ENCODE data around the gene FBXO41. TPM values are rescaled to one million over a fixed set of nuclear protein-coding genes. Genes with fewer than 3 reads are reported as not detected.

FBXO41 gene
- total and polyA plus RNA-seq, 9 of the 15 experiments (the other 6 are each of a cell fraction or from before 2014, with no cell fraction given): 0.21 to 8.2 (median 3.5) TPM

DNA sequence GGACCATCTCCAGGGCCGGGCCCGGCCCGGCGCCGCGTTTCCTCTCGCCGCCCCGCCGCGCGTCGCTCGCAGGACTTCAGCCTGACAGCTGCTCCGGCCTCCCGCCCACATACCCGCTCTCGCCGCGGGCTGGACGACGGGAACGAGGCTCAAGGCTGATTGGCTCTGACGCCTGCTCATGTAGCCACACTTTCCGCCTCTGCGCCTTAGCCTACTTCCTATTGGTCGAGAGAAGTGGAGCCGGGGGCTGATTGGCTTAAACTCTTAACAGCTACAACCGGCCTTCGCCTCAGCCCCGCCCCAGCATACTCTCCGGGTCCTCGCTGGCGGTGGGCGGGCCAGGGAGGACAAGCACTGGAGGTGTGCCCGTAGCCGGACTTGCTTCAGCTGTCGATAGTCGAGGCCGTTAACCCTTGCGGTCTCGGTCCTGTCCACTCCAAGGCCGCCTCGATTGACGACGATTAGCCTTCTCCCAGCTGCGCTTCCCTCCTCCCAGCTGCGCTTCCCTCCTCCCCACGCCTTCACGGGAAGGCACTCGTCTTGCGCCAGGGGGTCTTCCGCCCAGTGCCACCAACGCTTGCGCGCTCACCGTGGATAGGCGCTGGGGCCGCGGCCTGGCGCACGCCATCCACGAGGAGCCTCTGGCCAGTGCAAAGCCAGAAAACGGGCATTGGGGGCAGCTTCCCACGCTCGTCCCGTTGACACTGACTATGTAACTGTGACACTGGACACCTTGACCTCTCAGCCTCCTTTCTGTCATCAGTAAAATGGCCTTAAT is 50.9 kb downstream of the FBXO41 start, which contains the start of gene PRADC1 (continued):
- TF ChIP-seq, protein P1, sequence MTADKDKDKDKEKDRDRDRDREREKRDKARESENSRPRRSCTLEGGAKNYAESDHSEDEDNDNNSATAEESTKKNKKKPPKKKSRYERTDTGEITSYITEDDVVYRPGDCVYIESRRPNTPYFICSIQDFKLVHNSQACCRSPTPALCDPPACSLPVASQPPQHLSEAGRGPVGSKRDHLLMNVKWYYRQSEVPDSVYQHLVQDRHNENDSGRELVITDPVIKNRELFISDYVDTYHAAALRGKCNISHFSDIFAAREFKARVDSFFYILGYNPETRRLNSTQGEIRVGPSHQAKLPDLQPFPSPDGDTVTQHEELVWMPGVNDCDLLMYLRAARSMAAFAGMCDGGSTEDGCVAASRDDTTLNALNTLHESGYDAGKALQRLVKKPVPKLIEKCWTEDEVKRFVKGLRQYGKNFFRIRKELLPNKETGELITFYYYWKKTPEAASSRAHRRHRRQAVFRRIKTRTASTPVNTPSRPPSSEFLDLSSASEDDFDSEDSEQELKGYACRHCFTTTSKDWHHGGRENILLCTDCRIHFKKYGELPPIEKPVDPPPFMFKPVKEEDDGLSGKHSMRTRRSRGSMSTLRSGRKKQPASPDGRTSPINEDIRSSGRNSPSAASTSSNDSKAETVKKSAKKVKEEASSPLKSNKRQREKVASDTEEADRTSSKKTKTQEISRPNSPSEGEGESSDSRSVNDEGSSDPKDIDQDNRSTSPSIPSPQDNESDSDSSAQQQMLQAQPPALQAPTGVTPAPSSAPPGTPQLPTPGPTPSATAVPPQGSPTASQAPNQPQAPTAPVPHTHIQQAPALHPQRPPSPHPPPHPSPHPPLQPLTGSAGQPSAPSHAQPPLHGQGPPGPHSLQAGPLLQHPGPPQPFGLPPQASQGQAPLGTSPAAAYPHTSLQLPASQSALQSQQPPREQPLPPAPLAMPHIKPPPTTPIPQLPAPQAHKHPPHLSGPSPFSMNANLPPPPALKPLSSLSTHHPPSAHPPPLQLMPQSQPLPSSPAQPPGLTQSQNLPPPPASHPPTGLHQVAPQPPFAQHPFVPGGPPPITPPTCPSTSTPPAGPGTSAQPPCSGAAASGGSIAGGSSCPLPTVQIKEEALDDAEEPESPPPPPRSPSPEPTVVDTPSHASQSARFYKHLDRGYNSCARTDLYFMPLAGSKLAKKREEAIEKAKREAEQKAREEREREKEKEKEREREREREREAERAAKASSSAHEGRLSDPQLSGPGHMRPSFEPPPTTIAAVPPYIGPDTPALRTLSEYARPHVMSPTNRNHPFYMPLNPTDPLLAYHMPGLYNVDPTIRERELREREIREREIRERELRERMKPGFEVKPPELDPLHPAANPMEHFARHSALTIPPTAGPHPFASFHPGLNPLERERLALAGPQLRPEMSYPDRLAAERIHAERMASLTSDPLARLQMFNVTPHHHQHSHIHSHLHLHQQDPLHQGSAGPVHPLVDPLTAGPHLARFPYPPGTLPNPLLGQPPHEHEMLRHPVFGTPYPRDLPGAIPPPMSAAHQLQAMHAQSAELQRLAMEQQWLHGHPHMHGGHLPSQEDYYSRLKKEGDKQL (CRISPR knock-in tag; IDR thresholded peaks at IDR 0.05; ENCODE audit: borderline replicate concordance): no peak
- TF ChIP-seq GABPA (tag; conservative IDR thresholded peaks at IDR 0.05; ENCODE audit: low read depth): no peak
- TF ChIP-seq CTBP1 (IDR thresholded peaks at IDR 0.05; ENCODE audit: borderline replicate concordance): no peak; the same call in 1 of the 2 replicates
- no peak for TF ChIP-seq GABPB2 (CRISPR knock-in tag; conservative IDR thresholded peaks at IDR 0.05)
- no peak for TF ChIP-seq SRSF9 (IDR thresholded peaks at IDR 0.05; ENCODE audit: borderline replicate concordance, low read depth, low read length)
- TF ChIP-seq, protein P2, sequence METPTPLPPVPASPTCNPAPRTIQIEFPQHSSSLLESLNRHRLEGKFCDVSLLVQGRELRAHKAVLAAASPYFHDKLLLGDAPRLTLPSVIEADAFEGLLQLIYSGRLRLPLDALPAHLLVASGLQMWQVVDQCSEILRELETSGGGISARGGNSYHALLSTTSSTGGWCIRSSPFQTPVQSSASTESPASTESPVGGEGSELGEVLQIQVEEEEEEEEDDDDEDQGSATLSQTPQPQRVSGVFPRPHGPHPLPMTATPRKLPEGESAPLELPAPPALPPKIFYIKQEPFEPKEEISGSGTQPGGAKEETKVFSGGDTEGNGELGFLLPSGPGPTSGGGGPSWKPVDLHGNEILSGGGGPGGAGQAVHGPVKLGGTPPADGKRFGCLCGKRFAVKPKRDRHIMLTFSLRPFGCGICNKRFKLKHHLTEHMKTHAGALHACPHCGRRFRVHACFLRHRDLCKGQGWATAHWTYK (CRISPR knock-in tag; IDR thresholded peaks at IDR 0.05): no peak
- no peak for TF ChIP-seq OTX1 (CRISPR knock-in tag; IDR thresholded peaks at IDR 0.05)
- TF ChIP-seq, protein P3, sequence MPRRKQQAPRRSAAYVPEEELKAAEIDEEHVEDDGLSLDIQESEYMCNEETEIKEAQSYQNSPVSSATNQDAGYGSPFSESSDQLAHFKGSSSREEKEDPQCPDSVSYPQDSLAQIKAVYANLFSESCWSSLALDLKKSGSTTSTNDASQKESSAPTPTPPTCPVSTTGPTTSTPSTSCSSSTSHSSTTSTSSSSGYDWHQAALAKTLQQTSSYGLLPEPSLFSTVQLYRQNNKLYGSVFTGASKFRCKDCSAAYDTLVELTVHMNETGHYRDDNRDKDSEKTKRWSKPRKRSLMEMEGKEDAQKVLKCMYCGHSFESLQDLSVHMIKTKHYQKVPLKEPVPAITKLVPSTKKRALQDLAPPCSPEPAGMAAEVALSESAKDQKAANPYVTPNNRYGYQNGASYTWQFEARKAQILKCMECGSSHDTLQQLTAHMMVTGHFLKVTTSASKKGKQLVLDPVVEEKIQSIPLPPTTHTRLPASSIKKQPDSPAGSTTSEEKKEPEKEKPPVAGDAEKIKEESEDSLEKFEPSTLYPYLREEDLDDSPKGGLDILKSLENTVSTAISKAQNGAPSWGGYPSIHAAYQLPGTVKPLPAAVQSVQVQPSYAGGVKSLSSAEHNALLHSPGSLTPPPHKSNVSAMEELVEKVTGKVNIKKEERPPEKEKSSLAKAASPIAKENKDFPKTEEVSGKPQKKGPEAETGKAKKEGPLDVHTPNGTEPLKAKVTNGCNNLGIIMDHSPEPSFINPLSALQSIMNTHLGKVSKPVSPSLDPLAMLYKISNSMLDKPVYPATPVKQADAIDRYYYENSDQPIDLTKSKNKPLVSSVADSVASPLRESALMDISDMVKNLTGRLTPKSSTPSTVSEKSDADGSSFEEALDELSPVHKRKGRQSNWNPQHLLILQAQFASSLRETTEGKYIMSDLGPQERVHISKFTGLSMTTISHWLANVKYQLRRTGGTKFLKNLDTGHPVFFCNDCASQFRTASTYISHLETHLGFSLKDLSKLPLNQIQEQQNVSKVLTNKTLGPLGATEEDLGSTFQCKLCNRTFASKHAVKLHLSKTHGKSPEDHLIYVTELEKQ (CRISPR knock-in tag; IDR thresholded peaks at IDR 0.05): no peak
- TF ChIP-seq, protein P4, sequence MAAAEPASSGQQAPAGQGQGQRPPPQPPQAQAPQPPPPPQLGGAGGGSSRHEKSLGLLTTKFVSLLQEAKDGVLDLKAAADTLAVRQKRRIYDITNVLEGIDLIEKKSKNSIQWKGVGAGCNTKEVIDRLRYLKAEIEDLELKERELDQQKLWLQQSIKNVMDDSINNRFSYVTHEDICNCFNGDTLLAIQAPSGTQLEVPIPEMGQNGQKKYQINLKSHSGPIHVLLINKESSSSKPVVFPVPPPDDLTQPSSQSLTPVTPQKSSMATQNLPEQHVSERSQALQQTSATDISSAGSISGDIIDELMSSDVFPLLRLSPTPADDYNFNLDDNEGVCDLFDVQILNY (CRISPR knock-in tag; IDR thresholded peaks at IDR 0.05): no peak
- no peak for TF ChIP-seq POLR3A (IDR thresholded peaks at IDR 0.05; ENCODE audit: borderline replicate concordance, extremely low read depth, insufficient read depth, insufficient read length)
- TF ChIP-seq ZC3H4 (CRISPR knock-in tag; IDR thresholded peaks at IDR 0.05; ENCODE audit: borderline replicate concordance): no peak
- TF ChIP-seq ILK (tag; IDR thresholded peaks at IDR 0.05; ENCODE audit: borderline replicate concordance, low read depth): no peak
- TF ChIP-seq ZNF134 (CRISPR knock-in tag; conservative IDR thresholded peaks at IDR 0.05): no peak
